Measurements from ENCODE around the gene CRB3. TPM values are rescaled to one million over a fixed set of nuclear protein-coding genes. Genes with fewer than 3 reads are reported as not detected.
A peak's percentile ranks its signal among the peaks of the same experiment; 100 is the strongest.

CRB3 gene
- total and polyA plus RNA-seq, 9 of the 15 experiments (the other 6 are each of a cell fraction or from before 2014, with no cell fraction given) = 0.49 TPM; not detected in 8

GRCh38 chr19:6425732-6426620 is 38.1 kb upstream of the CRB3 start (continued):
- peak in 1 of 2 experiments; percentile 81; a peak in 2 of 4 replicates for TF ChIP-seq MLLT1 (IDR thresholded peaks at IDR 0.05)
- TF ChIP-seq ZNF280A (IDR thresholded peaks at IDR 0.05; ENCODE audit: low read depth, partially characterized antibody) = no peak
- no peak for TF ChIP-seq PRDM10 (IDR thresholded peaks at IDR 0.05; ENCODE audit: partially characterized antibody)
- TF ChIP-seq THRAP3 (IDR thresholded peaks at IDR 0.05; ENCODE audit: borderline replicate concordance) = 0 out of 2 replicates have a peak, but pooled peaks have one; percentile 33
- TF ChIP-seq ZEB2 (IDR thresholded peaks at IDR 0.05) = no peak
- no peak for TF ChIP-seq ATF6 (CRISPR knock-in tag; IDR thresholded peaks at IDR 0.05)
- TF ChIP-seq UBTF (IDR thresholded peaks at IDR 0.05; ENCODE audit: borderline replicate concordance in 1 of 2, low read depth in 2 of 2, low read length in 2 of 2) = no peak
- no peak for TF ChIP-seq RB1 (IDR thresholded peaks at IDR 0.05; ENCODE audit: low read depth)
- TF ChIP-seq RAD51 (IDR thresholded peaks at IDR 0.05; ENCODE audit: borderline replicate concordance, low read depth) = no peak
- TF ChIP-seq ZNF511 (CRISPR knock-in tag; IDR thresholded peaks at IDR 0.05) = no peak; the same call in 1 of the 2 replicates
- TF ChIP-seq POLR2B (IDR thresholded peaks at IDR 0.05; ENCODE audit: low read depth, partially characterized antibody) = peak; percentile 35

Measured in K562 (cell line).